GM13977 (cell line): Measurements from ENCODE around the gene ZNF337.

ENCODE experiments used
- DNase-seq: peaks from one replicate; pipeline ENCODE4 v3.0.0; 2012; ENCODE audit warnings: low spot score
- in situ Hi-C: fragments of 300-500 bp; cut with MboI; formaldehyde crosslinking; loops from one replicate; pipeline ENCODE4 v1.12.0; 2022; ENCODE audit warnings: low sequenced_read_pairs, low pct_unique_long_range_greater_than_20kb, mixed read lengths, inconsistent platforms; ENCODE audit not compliant: unreplicated experiment
- TF ChIP-seq, protein P1 (sequence below): IDR thresholded peaks from 2 replicates; pipeline ENCODE4 v1.5.1; 2012; ENCODE audit warnings: mild to moderate bottlenecking, control low read depth; ENCODE audit not compliant: insufficient read depth; ENCODE audit errors: extremely low read depth, missing control alignments

Gene ZNF337

DNA sequence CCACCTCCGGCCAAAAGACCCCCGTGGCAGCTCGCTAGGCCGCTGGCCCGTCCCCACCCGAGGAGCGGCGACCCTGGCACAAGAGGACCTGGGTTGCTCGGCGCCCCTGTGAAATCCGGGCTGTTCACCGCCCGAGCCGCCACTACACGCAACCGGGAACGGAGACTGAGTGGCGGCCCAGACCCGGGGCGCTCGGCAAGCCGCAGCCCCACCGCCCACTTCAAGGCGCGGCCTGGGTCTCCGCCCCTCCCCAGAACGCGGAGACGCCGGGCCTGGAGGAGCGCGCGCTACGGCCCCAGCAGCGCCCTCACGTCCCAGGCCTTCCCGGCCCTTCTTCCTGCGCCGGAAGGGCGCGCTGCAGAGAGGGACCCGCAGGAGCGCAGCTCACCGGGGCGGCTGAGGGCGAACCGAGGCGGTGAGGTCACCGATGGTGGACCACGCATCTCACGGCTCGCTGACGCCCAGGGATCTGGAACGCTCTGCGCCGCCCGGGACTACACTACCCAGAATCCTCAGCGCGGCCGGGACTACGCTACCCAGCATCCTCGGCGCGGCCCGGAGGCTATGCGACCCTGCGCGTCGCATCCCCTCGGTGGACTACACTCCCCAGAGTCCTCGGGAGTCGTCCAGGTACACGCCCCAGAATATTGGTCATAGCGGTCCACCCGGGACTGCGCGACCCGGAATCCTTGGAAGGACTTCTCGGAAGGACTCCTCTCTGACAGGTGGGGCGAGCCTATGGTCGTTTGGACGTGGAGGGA lies at the start of gene ZNF337:
TSS of gene ZNF337 (minus strand) at position 483 of the 761 bp plus-strand sequence. CDS start 10,436 bp downstream, outside the sequence.
- peak; percentile 96 for DNase-seq
- TF ChIP-seq, protein P1, sequence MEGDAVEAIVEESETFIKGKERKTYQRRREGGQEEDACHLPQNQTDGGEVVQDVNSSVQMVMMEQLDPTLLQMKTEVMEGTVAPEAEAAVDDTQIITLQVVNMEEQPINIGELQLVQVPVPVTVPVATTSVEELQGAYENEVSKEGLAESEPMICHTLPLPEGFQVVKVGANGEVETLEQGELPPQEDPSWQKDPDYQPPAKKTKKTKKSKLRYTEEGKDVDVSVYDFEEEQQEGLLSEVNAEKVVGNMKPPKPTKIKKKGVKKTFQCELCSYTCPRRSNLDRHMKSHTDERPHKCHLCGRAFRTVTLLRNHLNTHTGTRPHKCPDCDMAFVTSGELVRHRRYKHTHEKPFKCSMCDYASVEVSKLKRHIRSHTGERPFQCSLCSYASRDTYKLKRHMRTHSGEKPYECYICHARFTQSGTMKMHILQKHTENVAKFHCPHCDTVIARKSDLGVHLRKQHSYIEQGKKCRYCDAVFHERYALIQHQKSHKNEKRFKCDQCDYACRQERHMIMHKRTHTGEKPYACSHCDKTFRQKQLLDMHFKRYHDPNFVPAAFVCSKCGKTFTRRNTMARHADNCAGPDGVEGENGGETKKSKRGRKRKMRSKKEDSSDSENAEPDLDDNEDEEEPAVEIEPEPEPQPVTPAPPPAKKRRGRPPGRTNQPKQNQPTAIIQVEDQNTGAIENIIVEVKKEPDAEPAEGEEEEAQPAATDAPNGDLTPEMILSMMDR: peak; percentile 31
- in situ Hi-C loops: no loop called here

DNA sequence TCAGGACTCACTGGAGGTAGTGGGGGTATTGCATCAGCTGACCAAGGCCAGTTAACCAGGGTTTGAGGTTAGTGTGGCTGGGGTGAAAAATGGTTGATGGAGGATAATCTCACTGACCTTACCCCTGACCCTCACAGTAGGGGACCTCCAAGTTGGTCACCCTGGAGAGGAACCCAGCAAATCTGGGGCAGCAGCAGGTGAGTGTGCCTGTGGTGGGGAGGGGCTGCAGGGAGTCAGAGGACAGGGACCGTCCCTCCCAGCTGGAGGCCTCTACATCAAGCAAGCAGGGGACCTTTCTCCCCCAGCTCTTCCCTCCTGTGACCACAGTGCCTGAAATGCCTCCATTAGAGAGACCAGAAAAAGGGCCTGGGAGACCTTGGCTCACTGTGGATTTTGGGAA lies 49.1 kb upstream of the ZNF337 start:
- no peak for DNase-seq
- in situ Hi-C loops: no loop called here
- TF ChIP-seq, protein P1: no peak

DNA sequence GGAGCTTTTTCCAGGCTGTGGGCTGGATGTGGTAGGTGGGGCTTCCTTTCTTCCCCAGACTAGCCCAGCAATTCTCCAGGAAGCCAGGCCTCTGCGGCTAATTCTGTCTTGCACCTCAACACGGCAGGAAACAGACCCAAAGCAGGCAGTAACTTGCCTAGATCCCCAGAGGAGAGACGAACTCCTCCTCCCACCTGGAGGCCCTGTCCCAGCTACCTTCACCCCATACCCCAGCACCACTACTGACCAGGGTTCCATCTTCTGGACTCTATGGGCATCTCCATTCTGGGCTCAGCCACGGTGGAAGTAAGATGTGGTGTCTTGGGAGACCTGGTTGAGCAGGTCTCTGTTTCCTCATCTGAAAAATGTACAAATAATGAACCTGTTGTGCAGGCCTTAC lies 48.4 kb upstream of the ZNF337 start:
- no peak for DNase-seq
- TF ChIP-seq, protein P1: no peak
- in situ Hi-C loops: no loop called here

DNA sequence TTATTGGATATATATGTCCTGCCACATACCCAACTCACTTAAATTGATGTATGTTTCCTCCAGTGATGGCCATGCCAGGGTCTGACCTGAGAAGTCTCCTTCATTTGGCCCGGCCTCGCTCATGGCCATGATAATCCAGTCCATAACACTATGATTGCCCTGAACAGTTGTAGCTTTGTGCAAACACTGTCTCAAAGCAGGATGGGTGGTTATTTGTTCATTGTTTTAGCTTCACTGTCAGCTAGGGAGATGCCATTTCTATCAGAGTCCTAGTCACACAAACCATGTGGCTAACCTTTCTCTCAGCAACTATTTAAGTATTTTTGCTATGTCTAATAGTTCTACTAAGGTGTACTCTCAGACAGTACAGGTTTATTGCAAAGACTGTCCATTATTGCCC lies 47.6 kb upstream of the ZNF337 start:
- no peak for DNase-seq
- in situ Hi-C loops: no loop called here
- TF ChIP-seq, protein P1: no peak

DNA sequence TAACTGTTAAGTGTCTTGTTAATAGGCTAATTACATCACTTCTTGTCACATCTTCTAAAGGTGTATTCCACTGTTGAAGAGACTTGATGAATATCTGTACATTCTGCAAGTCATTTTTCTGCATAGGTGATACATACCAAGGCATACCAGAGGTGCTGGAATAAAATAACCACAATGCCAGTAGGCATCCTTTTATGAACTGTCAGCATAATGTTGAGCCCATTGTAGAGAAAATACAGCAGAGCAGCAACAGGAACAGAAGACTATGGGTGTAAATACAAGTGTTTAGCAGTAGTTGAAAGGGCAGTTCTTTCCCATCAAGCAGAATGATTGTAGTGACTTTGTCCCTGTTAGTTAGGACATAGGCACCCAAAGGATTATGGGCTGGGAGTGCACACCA lies 44.4 kb upstream of the ZNF337 start:
- no peak for DNase-seq
- in situ Hi-C loops: no loop called here
- TF ChIP-seq, protein P1: no peak

DNA sequence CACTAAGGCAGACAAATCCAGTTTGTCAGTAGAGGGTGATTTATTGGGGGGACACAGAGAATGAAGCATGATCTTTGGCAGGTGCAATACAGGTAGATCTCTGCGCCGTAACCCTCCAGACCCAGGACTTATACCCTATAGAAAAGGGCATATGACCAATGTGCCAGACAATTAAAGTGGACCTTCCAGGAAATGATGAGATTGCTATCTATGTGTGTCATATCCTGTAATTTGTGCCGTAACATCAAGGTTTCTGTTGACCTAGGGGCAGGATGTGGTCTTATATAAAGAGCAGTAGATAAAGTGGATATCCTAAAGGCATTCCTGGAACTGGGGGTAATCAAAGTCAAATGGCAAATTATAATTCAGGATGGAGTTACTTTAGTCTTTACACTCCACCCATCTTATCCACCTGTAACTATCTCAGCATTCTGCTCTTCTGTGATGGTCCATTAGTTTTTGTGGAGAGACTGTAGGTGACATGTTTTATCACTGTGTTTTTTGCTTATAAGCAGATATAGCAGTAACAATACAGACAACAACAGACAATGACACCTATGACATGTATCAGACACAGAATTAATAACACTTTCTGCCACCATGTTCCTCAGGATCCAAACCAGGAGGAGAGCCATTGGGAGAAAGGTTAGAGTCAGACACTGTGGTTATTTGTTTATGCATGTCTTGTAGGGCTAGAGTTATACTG lies 43.1 kb upstream of the ZNF337 start:
- in situ Hi-C loops: no loop called here
- DNase-seq: no peak
- TF ChIP-seq, protein P1: no peak
